Vagina (tissue), 2 donors: ENCODE measurements around the gene OBSCN. TPM values are rescaled to one million over a fixed set of nuclear protein-coding genes. Genes with fewer than 3 reads are reported as not detected.

ENCODE experiments used
- DNase-seq, 2 donors: peaks; one replicate each; pipeline ENCODE4 v3.0.0-alpha.2; 2017; ENCODE audit errors: extremely low spot score in 2 of 2
- H3K27ac ChIP-seq: fragments of 200-600 bp; sonication (generic); one replicate; pipeline ENCODE4 v1.5.1; 2019
- H3K27me3 ChIP-seq: fragments of 200-600 bp; sonication (generic); one replicate; pipeline ENCODE4 v1.5.1; 2019
- H3K36me3 ChIP-seq, 2 donors: fragments of 200-600 bp; sonication (generic); one replicate each; pipeline ENCODE4 v1.5.1; 2017 to 2019
- H3K4me1 ChIP-seq: fragments of 200-600 bp; sonication (generic); one replicate; pipeline ENCODE4 v1.5.1; 2019
- H3K4me3 ChIP-seq, 2 donors: fragments of 200-600 bp; sonication (generic); 1 replicate in 1 of 2; 2 replicates in 1 of 2; pipeline ENCODE4 v1.5.1; 2016 to 2019
- H3K9me3 ChIP-seq: fragments of 200-600 bp; sonication (generic); one replicate; pipeline ENCODE4 v1.5.1; 2019
- CTCF ChIP-seq, 3 experiments: fragments of 450-650 bp in 2 of 3; fragments of 200-600 bp in 1 of 3; sonication (generic) in 1 of 3; IDR thresholded peaks; one replicate each; pipeline ENCODE4 v1.5.1; 2017 to 2019; ENCODE audit warnings: antibody characterized with exemption in 3 of 3, mild to moderate bottlenecking in 2 of 3, moderate library complexity in 2 of 3
- POLR2A ChIP-seq, 2 donors: fragments of 450-650 bp; IDR thresholded peaks; one replicate each; pipeline ENCODE4 v1.6.1; 2017; ENCODE audit warnings: antibody characterized with exemption in 2 of 2, mild to moderate bottlenecking in 2 of 2, moderate library complexity in 2 of 2
- POLR2AphosphoS5 ChIP-seq, 2 donors: sonication (generic); formaldehyde crosslinking; IDR thresholded peaks; one replicate each; pipeline ENCODE4 v1.9.0; 2017; ENCODE audit warnings: antibody characterized with exemption in 2 of 2, mild to moderate bottlenecking in 2 of 2, low read depth in 1 of 2; ENCODE audit not compliant: insufficient read depth in 1 of 2
- intact Hi-C: fragments of 100-400 bp; cut with DNase I; formaldehyde crosslinking; loops from one replicate; pipeline ENCODE4 v1.15.1; 2023
- total RNA-seq: library from RNA; depleted of rRNA; stranded (reverse); fragments of >200 nt; gene quantifications from one replicate; pipeline ENCODE4 v1.2.3, GENCODE V29; 2016

Gene OBSCN
- total RNA-seq, 1 donor from 2014 or later: 35.8 TPM

- Histone ChIP-seq H3K4me3 (no peak overlapping the region), H3K27me3 (no peaks in the 10 kb centered on the region)
Measured at GRCh38 chr1:228420968-228421826, 213.4 kb downstream of the OBSCN start.

DNA sequence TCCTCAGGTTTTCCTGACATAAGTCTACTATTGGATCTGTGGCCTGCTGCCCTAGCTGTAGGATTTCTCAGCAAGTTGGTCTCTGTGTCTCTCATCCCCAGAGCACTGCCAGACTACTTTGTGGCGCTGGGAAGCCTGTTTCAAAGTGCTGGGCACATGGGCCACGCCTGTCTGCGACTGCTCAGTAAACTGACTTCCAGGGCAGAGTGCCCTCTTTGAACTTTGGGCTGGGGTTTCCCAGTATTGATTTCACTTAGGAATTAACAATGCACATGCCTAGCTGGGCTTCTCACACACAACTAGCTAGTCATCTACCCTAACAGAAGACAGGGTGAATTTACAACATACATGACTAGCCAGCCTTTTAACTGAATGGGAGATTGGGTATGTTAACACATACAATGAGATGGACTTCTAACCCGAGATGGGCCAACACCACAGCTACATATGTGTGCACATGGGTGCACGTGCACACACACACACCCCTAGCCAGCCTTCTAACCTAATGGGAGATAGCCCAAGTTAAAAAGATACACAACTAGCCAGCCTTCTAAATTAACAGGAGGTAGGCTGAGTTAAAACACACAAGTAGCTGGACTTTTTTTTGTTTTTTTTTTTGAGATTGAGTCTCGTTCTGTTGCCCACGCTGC lies 215.7 kb downstream of the OBSCN start:
- no peak for TF ChIP-seq POLR2AphosphoS5 (IDR thresholded peaks at IDR 0.05; ENCODE audit: insufficient read depth in 1 of 2, low read depth in 1 of 2)
- Histone ChIP-seq H3K27ac (no peak overlapping the region), H3K9me3 (no peaks in the 10 kb centered on the region), H3K27me3 (no peaks in the 10 kb centered on the region), H3K4me1 (no peaks in the 10 kb centered on the region), H3K36me3 (no peaks in the 10 kb centered on the region), H3K4me3 (no peak overlapping the region)
- intact Hi-C loops: no loop called here
- no peak for DNase-seq

More at GRCh38 chr1:228420968-228421826, 213.4 kb downstream of the OBSCN start:
- TF ChIP-seq POLR2A (IDR thresholded peaks at IDR 0.05) (no peak), POLR2AphosphoS5 (IDR thresholded peaks at IDR 0.05; ENCODE audit: insufficient read depth in 1 of 2, low read depth in 1 of 2) (no peak), CTCF (IDR thresholded peaks at IDR 0.05) (no peak)
- H3K27ac ChIP-seq: no peak overlapping the region
- no peak for DNase-seq
- no peaks in the 10 kb centered on the region for H3K36me3 ChIP-seq
- intact Hi-C loops: no loop called here
- H3K4me1 ChIP-seq: peaks cover 15% of the 10 kb centered on the region
- no peaks in the 10 kb centered on the region for H3K9me3 ChIP-seq

DNA sequence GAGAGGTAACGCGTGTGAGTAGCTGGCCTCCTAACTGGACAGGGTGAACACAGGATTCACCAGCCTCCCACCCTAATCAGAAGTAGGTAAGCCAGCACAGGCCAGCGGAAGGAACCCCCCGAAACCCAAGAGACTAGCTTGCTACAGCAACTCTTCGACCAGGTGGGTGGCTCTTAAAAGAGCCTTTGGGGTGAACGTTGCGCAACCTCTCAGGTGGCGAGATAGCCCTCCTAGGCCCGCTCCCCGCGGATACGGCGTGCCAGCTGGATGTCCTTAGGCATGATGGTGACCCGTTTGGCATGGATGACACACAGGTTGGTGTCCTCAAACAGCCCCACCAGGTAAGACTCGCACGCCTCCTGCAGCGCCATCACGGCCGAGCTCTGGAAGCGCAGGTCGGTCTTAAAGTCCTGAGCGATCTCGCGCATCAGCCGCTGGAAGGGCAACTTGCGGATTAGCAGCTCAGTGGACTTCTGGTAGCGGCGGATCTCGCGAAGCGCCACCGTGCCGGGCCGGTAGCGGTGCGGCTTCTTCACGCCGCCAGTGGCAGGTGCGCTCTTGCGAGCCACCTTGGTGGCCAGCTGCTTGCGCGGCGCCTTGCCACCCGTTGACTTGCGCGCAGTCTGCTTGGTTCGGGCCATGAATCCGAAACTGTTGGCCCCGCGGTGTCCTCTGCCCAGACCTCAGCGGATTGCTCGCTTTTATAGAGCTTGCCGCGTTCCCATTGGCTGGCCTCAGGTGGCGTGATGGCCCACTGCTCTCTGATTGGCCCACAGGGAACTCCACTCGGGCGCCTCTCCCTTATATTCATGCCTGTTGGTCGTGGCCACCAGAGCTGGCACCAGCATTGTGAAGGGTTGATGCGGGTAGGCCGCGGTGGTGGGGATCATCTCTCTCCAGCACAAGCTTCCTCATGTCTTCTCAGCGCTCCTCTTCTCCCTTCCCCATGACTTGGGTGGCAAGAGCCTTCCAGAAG lies 217.1 kb downstream of the OBSCN start:
- H3K27me3 ChIP-seq: no peaks in the 10 kb centered on the region
- H3K36me3 ChIP-seq: no peaks in the 10 kb centered on the region
- H3K27ac ChIP-seq: no peak overlapping the region
- no peaks in the 10 kb centered on the region for H3K4me1 ChIP-seq
- TF ChIP-seq POLR2AphosphoS5 (IDR thresholded peaks at IDR 0.05; ENCODE audit: insufficient read depth in 1 of 2, low read depth in 1 of 2): no peak
- no peak for TF ChIP-seq POLR2A (IDR thresholded peaks at IDR 0.05)
- TF ChIP-seq CTCF (IDR thresholded peaks at IDR 0.05): no peak
- intact Hi-C loops: no loop called here
- H3K9me3 ChIP-seq: no peaks in the 10 kb centered on the region
- H3K4me3 ChIP-seq: no peak overlapping the region
- DNase-seq: no peak

DNA sequence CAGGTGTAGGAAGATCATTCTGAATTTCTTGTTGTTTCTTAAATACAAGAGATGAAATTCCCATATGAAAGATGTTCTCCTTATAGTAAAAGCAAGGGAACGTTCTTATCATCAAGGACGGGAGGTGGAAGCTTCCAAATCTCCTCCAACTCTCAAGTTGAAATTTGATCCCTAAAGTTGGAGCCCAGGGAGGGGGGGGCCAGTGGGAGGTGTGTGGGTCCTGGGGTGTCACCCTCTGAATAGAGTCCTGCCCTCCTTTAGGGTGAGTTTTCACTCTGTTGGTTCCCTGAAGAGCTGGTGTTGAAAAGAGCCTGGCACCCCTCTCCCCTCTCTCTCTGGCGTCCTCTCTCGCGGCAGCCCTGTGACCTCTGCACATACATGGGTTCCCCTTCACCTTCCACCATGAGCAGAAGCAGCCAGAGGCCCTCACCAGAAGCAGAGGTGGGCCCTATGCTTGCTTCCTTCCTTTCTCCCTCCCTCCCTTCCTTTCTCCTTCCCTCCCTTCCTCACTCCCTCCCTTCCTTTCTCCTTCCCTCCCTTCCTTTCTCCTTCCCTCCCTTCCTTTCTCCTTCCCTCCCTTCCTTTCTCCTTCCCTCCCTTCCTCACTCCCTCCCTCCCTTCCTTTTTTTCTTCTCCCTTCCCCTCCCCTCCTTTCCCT lies 218.8 kb downstream of the OBSCN start:
- DNase-seq: no peak
- TF ChIP-seq POLR2A (IDR thresholded peaks at IDR 0.05) (no peak), CTCF (IDR thresholded peaks at IDR 0.05) (no peak), POLR2AphosphoS5 (IDR thresholded peaks at IDR 0.05; ENCODE audit: insufficient read depth in 1 of 2, low read depth in 1 of 2) (no peak)
- H3K4me1 ChIP-seq: no peaks in the 10 kb centered on the region
- no peaks in the 10 kb centered on the region for H3K9me3 ChIP-seq
- H3K36me3 ChIP-seq: no peaks in the 10 kb centered on the region
- intact Hi-C loops: no loop called here
- no peak overlapping the region for H3K27ac ChIP-seq
- no peak overlapping the region for H3K4me3 ChIP-seq
- no peaks in the 10 kb centered on the region for H3K27me3 ChIP-seq

GRCh38 chr1:228428412-228428811 lies 220.6 kb downstream of the OBSCN start:
- no peak overlapping the region for H3K4me3 ChIP-seq
- no peaks in the 10 kb centered on the region for H3K4me1 ChIP-seq
- H3K27ac ChIP-seq: no peak overlapping the region
- intact Hi-C loops: no loop called here
- no peaks in the 10 kb centered on the region for H3K36me3 ChIP-seq
- TF ChIP-seq POLR2A (IDR thresholded peaks at IDR 0.05) (no peak), POLR2AphosphoS5 (IDR thresholded peaks at IDR 0.05; ENCODE audit: insufficient read depth in 1 of 2, low read depth in 1 of 2) (no peak), CTCF (IDR thresholded peaks at IDR 0.05) (no peak)
- DNase-seq: no peak
- H3K27me3 ChIP-seq: no peaks in the 10 kb centered on the region
- no peaks in the 10 kb centered on the region for H3K9me3 ChIP-seq
